ENCODE results near the gene BICC1. TPM values are rescaled to one million over a fixed set of nuclear protein-coding genes. Genes with fewer than 3 reads are reported as not detected.

Gene BICC1
- total and polyA plus RNA-seq, 12 donors: 4.5 to 25.9 (median 9.8) TPM

DNA sequence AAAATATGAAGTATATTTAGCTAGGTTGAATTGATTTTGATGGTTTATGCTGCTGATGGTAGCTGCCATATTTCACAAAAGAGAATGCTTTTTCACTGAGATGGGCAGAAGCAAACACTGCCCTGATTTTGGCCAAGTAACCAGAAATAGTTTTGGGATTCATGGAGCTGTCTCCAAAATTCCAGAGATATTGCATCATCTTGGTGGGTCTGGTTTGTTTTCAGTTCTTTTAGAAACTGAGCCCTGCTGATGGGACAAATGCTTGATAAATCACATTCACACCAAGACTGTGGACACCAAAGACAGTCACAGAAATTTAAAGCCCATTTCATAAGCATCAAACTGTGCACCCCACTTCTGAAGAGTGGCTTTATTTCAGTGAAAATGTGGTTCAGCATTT lies 140.5 kb downstream of the BICC1 start:
- no peak overlapping the region for H3K27ac ChIP-seq
- no peaks in the 10 kb centered on the region for H3K27me3 ChIP-seq
- DNase-seq: no peak
- H3K9me3 ChIP-seq (replicated peaks in 1 of 3): no peaks in the 10 kb centered on the region
- intact Hi-C loops (cut with DNase I): no loop called here
- no peak for TF ChIP-seq POLR2A (IDR thresholded peaks at IDR 0.05)
- TF ChIP-seq, protein P1, sequence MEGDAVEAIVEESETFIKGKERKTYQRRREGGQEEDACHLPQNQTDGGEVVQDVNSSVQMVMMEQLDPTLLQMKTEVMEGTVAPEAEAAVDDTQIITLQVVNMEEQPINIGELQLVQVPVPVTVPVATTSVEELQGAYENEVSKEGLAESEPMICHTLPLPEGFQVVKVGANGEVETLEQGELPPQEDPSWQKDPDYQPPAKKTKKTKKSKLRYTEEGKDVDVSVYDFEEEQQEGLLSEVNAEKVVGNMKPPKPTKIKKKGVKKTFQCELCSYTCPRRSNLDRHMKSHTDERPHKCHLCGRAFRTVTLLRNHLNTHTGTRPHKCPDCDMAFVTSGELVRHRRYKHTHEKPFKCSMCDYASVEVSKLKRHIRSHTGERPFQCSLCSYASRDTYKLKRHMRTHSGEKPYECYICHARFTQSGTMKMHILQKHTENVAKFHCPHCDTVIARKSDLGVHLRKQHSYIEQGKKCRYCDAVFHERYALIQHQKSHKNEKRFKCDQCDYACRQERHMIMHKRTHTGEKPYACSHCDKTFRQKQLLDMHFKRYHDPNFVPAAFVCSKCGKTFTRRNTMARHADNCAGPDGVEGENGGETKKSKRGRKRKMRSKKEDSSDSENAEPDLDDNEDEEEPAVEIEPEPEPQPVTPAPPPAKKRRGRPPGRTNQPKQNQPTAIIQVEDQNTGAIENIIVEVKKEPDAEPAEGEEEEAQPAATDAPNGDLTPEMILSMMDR (IDR thresholded peaks at IDR 0.05): no peak
- no peaks in the 10 kb centered on the region for H3K36me3 ChIP-seq (replicated peaks in 1 of 2)
- no peak overlapping the region for H3K4me3 ChIP-seq
- peaks cover 0 to 13% of the 10 kb centered on the region in 2 donors for H3K4me1 ChIP-seq (replicated peaks in 1 of 2)

DNA sequence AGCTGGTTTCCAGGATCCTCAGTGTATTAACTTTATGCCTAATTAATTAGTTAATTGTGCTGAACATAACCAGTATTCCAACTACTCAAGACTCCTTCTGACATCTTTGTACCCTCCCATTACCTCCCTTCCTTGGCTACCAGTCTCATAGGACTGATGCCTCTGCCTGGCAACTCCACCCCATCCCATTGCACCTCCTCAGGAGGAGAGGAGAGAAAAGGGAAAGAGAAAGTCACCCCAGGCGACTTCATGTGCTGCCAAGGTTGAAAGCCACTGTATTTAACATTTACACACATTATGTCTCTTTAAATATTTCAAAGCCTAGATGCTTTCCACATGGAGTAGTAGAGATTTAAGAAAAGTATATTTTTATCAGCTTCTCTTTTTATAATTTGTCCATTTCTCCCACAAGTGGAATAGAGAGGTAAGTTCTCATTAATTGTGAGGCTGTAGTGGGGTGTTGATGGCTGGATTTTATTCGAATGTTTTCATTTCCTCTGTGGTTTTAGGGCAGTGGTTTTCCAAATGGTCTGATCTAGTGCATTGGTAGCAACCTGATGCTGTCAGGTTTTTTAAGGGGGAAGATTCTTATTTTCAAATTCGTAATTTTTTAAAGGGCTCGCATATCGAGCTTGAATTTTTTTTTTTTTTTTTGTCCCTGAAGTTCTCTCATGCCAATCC lies 148.0 kb downstream of the BICC1 start:
- WGBS, 4 donors: 72 to 78% (median 75%) methylated on average over 5 of the region's 5 CpGs
- intact Hi-C loops (cut with DNase I): no loop called here
- Histone ChIP-seq H3K27ac (no peak overlapping the region), H3K36me3 (replicated peaks in 1 of 2) (no peaks in the 10 kb centered on the region), H3K4me3 (no peak overlapping the region), H3K27me3 (no peaks in the 10 kb centered on the region), H3K4me1 (replicated peaks in 1 of 2) (peaks cover 0 to 7% of the 10 kb centered on the region in 2 donors), H3K9me3 (replicated peaks in 1 of 3) (no peaks in the 10 kb centered on the region)
- no peak for TF ChIP-seq POLR2A (IDR thresholded peaks at IDR 0.05)
- TF ChIP-seq, protein P1 (IDR thresholded peaks at IDR 0.05): no peak
- no peak for DNase-seq

DNA sequence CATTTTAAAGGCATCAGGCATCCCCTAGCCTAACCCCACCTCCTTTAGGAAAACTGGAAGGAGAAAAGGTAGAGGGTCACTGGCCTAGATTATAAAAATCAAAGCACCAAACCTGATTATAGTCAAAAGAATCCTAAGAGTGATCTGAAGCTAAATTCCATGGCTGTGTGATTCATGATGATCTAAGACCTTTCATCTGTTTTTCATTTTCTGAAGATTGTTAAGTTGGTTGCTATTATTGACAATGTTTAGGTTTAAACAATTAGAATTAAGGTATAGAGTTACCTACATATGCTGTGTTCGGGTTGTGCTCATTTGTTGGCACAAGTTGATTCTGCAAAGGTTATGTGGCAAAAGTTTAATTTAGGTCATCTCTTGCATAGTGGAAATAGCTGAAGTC lies 148.7 kb downstream of the BICC1 start:
- H3K27me3 ChIP-seq: no peaks in the 10 kb centered on the region
- no peak for DNase-seq
- TF ChIP-seq, protein P1 (IDR thresholded peaks at IDR 0.05): no peak
- no peak for TF ChIP-seq POLR2A (IDR thresholded peaks at IDR 0.05)
- 70 to 85% (median 80%) methylated on average over 1 of the region's 1 CpG for WGBS, 4 donors
- H3K27ac ChIP-seq: no peak overlapping the region
- peaks cover 1 to 8% of the 10 kb centered on the region in 2 donors for H3K4me1 ChIP-seq (replicated peaks in 1 of 2)
- H3K9me3 ChIP-seq (replicated peaks in 1 of 3): no peaks in the 10 kb centered on the region
- intact Hi-C loops (cut with DNase I): no loop called here
- H3K36me3 ChIP-seq (replicated peaks in 1 of 2): no peaks in the 10 kb centered on the region
- no peak overlapping the region for H3K4me3 ChIP-seq

DNA sequence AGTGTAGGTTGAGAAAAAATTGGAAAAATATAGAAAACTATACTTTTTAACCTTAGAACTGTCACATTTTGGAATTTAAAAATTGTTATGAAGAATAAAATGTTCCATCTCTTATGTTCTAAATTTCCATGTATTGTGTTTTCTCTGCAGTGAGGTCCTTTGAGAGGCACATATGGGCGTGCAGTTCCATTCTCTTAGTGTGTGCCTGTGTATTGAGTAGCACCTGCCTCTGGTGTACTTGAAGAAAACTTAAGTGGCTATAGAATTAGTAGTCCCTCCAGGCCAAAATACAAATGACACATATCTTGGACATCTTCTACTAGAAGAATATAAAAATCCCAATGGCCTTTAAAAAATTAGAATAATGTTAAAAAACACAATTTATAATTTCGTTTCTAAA lies 149.2 kb downstream of the BICC1 start:
- Histone ChIP-seq H3K27me3 (no peaks in the 10 kb centered on the region), H3K36me3 (replicated peaks in 1 of 2) (no peaks in the 10 kb centered on the region), H3K4me1 (replicated peaks in 1 of 2) (peaks cover 7 to 13% of the 10 kb centered on the region in 2 donors), H3K27ac (no peak overlapping the region), H3K9me3 (replicated peaks in 1 of 3) (no peaks in the 10 kb centered on the region), H3K4me3 (no peak overlapping the region)
- 37 to 45% (median 42%) methylated on average over 2 of the region's 2 CpGs for WGBS, 4 donors
- DNase-seq: no peak
- TF ChIP-seq, protein P1 (IDR thresholded peaks at IDR 0.05): no peak
- TF ChIP-seq POLR2A (IDR thresholded peaks at IDR 0.05): no peak
- intact Hi-C loops (cut with DNase I): no loop called here
